ENCODE data around the gene HOXB4. TPM values are rescaled to one million over a fixed set of nuclear protein-coding genes. Genes with fewer than 3 reads are reported as not detected.

HOXB4 gene
- total and polyA plus RNA-seq, 2 of the 4 experiments (the other 2 are of a cell fraction), result 2.0 to 8.5 TPM

DNA sequence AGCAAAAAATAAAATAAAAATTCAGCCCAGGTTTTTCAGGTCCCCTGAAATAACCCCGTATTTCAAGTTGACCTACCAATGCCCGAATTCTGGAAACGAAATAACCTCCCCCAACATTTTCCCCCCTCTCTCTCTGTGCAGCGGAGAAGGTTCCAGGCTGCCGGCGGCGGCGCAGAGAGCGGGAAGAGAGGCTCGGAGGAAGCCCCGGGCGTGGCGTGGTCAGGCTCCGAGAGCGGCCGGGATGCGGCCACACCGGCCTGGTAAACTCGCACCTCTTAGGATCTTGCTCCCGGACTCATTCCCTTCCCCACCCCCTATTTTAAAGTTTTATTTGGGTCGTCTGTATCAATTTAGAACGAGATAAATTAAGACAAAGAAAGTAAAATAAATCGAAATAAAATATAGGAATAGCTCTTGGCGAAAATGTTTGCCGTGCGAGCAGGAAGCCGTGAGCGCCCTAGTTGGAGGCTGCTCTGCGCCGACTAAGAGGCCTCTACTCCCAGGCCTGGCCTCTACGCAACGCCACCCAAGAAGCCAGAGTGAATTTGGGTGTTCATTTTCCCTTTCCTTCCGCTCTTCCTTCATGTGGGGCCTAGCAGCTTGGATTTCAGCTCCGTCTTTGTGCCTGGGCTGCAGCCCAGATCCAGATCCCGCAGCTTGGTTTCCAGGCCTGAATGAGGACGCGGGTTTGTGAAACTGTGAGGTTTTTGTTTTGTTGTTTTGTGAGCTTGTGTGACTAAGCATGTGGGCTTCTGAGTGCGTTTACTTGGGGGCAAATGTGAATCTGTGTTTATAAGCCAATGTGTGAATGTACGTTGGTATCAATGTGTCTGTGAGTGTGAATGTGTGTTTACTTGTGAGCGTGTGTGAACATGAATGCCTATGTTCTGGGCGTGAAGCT lies 28.1 kb upstream of the HOXB4 start:
- intact Hi-C loops (cut with micrococcal nuclease) (no loop called here), dilution Hi-C loops (cut with HindIII; ENCODE audit: low sequenced_read_pairs, unreplicated experiment) (no loop called here), in situ Hi-C loops (cut with MboI; ENCODE audit: low sequenced_read_pairs) (no loop called here)
- peaks cover 7% of the 10 kb centered on the region for H3K36me3 ChIP-seq (ENCODE audit: control insufficient read depth, insufficient read depth, low read length)
- no peak overlapping the region for H2AK9ac ChIP-seq (replicated peaks; ENCODE audit: low read depth, low read length, poor library complexity)
- no peak for DNase-seq
- H4K5ac ChIP-seq (ENCODE audit: low read depth, low read length), result no peak overlapping the region
- H3K9ac ChIP-seq (ENCODE audit: low read depth, low read length), result no peak overlapping the region
- H2BK15ac ChIP-seq (ENCODE audit: low read depth, low read length), result no peak overlapping the region
- ChIA-PET CTCF (interaction anchor here (0.6 kb wide), 1 partner anchor 299 kb away, joined by 3 read pairs; no protein-coding TSS in a partner anchor), POLR2A (ENCODE audit: unreplicated experiment) (no interaction called here)
- H2BK120ac ChIP-seq (ENCODE audit: low read depth, low read length), result no peak overlapping the region
- no peak overlapping the region for H4K8ac ChIP-seq (ENCODE audit: low read depth in 2 of 2, low read length in 2 of 2)
- 91% methylated on average over 18 of the region's 41 CpGs; no CpG with 5 or more reads in 1 of the 2 experiments for WGBS, 2 experiments (ENCODE audit: extremely low coverage in 2 of 2, insufficient read length in 1 of 2)
- H2BK5ac ChIP-seq (ENCODE audit: low read depth, low read length, poor library complexity, severe bottlenecking), result no peak overlapping the region
- no peak overlapping the region for H3K18ac ChIP-seq (ENCODE audit: low read depth, low read length)
- 0 out of 2 replicates have a peak, but pooled peaks cover 3% of the 10 kb centered on the region for H4K20me1 ChIP-seq (ENCODE audit: insufficient read depth, low read length)
- H4K91ac ChIP-seq (ENCODE audit: insufficient read depth, low read depth, low read length), result no peak overlapping the region
- H3K4me3 ChIP-seq (ENCODE audit: insufficient read depth, low read depth, low read length), result no peak overlapping the region
- H3K23ac ChIP-seq (ENCODE audit: low read depth, low read length), result no peak overlapping the region
- no peak overlapping the region for H3K27ac ChIP-seq (ENCODE audit: insufficient read depth, low read length)
- H3K9me1 ChIP-seq (ENCODE audit: insufficient read depth, low read length), result 0 out of 2 replicates have a peak, but pooled peaks cover 3% of the 10 kb centered on the region
- no peak overlapping the region for H3K56ac ChIP-seq (ENCODE audit: extremely low read depth, insufficient read depth, low read length)
- H3K4ac ChIP-seq (ENCODE audit: low read depth, low read length), result no peak overlapping the region
- no peaks in the 10 kb centered on the region for H3K27me3 ChIP-seq (ENCODE audit: control insufficient read depth, insufficient read depth, low read length)
- peaks cover 12 to 41% of the 10 kb centered on the region in 2 experiments; a peak in 3 of 4 replicates for H3K79me1 ChIP-seq (ENCODE audit: low read depth in 1 of 2, low read length in 2 of 2)
- H2AFZ ChIP-seq (replicated peaks; ENCODE audit: low read length, poor library complexity), result no peak overlapping the region
- no TSS peak for BruUV-seq (replicated peaks)
- H3K14ac ChIP-seq (replicated peaks; ENCODE audit: low read depth, low read length), result no peak overlapping the region
- ATAC-seq (ENCODE audit: low read depth), result no peak
- no peak overlapping the region for H2AK5ac ChIP-seq (ENCODE audit: low read depth, low read length)
- no peaks in the 10 kb centered on the region for H3K9me3 ChIP-seq (ENCODE audit: control insufficient read depth, insufficient read depth, low read length)
- H2BK20ac ChIP-seq (ENCODE audit: low read depth, low read length), result no peak overlapping the region
- no peak overlapping the region for H3K4me2 ChIP-seq (ENCODE audit: low read depth, low read length)
- peaks cover 10% of the 10 kb centered on the region for H3K4me1 ChIP-seq (ENCODE audit: control insufficient read depth, insufficient read depth, low read length)
- TF ChIP-seq, protein P1, sequence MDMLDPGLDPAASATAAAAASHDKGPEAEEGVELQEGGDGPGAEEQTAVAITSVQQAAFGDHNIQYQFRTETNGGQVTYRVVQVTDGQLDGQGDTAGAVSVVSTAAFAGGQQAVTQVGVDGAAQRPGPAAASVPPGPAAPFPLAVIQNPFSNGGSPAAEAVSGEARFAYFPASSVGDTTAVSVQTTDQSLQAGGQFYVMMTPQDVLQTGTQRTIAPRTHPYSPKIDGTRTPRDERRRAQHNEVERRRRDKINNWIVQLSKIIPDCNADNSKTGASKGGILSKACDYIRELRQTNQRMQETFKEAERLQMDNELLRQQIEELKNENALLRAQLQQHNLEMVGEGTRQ (IDR thresholded peaks at IDR 0.05; ENCODE audit: low read depth, low read length), result no peak
- TF ChIP-seq SMC3 (IDR thresholded peaks at IDR 0.05; ENCODE audit: low read depth, low read length) (no peak), POLR2A (IDR thresholded peaks at IDR 0.05; ENCODE audit: low read depth, low read length) (no peak), RAD21 (IDR thresholded peaks at IDR 0.05; ENCODE audit: low read length) (no peak), RFX5 (IDR thresholded peaks at IDR 0.05; ENCODE audit: low read depth, low read length) (no peak), MXI1 (IDR thresholded peaks at IDR 0.05; ENCODE audit: borderline replicate concordance, low read depth, low read length) (no peak), NFE2L2 (IDR thresholded peaks at IDR 0.05; ENCODE audit: low read depth, low read length) (no peak), RCOR1 (IDR thresholded peaks at IDR 0.05; ENCODE audit: insufficient replicate concordance, low read length) (no peak), CEBPB (IDR thresholded peaks at IDR 0.05; ENCODE audit: low read depth, low read length) (no peak), BHLHE40 (IDR thresholded peaks at IDR 0.05; ENCODE audit: low read depth, low read length) (no peak), FOS (IDR thresholded peaks at IDR 0.05; ENCODE audit: low read depth, low read length) (no peak), MAZ (IDR thresholded peaks at IDR 0.05; ENCODE audit: borderline replicate concordance, low read depth, low read length) (no peak)
- TF ChIP-seq, protein P2, sequence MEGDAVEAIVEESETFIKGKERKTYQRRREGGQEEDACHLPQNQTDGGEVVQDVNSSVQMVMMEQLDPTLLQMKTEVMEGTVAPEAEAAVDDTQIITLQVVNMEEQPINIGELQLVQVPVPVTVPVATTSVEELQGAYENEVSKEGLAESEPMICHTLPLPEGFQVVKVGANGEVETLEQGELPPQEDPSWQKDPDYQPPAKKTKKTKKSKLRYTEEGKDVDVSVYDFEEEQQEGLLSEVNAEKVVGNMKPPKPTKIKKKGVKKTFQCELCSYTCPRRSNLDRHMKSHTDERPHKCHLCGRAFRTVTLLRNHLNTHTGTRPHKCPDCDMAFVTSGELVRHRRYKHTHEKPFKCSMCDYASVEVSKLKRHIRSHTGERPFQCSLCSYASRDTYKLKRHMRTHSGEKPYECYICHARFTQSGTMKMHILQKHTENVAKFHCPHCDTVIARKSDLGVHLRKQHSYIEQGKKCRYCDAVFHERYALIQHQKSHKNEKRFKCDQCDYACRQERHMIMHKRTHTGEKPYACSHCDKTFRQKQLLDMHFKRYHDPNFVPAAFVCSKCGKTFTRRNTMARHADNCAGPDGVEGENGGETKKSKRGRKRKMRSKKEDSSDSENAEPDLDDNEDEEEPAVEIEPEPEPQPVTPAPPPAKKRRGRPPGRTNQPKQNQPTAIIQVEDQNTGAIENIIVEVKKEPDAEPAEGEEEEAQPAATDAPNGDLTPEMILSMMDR (conservative IDR thresholded peaks at IDR 0.05; ENCODE audit: low read depth, low read length), result no peak
- TF ChIP-seq, protein P3, sequence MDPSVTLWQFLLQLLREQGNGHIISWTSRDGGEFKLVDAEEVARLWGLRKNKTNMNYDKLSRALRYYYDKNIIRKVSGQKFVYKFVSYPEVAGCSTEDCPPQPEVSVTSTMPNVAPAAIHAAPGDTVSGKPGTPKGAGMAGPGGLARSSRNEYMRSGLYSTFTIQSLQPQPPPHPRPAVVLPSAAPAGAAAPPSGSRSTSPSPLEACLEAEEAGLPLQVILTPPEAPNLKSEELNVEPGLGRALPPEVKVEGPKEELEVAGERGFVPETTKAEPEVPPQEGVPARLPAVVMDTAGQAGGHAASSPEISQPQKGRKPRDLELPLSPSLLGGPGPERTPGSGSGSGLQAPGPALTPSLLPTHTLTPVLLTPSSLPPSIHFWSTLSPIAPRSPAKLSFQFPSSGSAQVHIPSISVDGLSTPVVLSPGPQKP (IDR thresholded peaks at IDR 0.05; ENCODE audit: borderline replicate concordance, low read depth, low read length), result no peak
